GM18873 (cell line): ENCODE data around the gene CTAGE6.
"Not testable (repeated sequence)": the region's sequence is repeated elsewhere in the genome, so short reads cannot be mapped to it uniquely, and the experiment has no call there.

ENCODE experiments used
- ATAC-seq: cut with Tn5 transposase; IDR thresholded peaks from one replicate; pipeline ENCODE4 v1.9.1; 2021; ENCODE audit warnings: mild to moderate bottlenecking, moderate library complexity, moderate number of reproducible peaks; ENCODE audit not compliant: unreplicated experiment, low FRiP score

Gene CTAGE6

GRCh38 chr7:143726143-143726542, 31.4 kb downstream of the CTAGE6 start:
- ATAC-seq: not testable (repeated sequence)

GRCh38 chr7:143720335-143720734, 37.2 kb downstream of the CTAGE6 start:
- not testable (repeated sequence) for ATAC-seq

- ATAC-seq: not testable (repeated sequence)
These were observed 41.8 kb downstream of the CTAGE6 start for GRCh38 chr7:143715543-143716193.

- not testable (repeated sequence) for ATAC-seq
These were observed 42.7 kb downstream of the CTAGE6 start for GRCh38 chr7:143714581-143715454.

- ATAC-seq: not testable (repeated sequence)
These were observed 45.1 kb downstream of the CTAGE6 start for GRCh38 chr7:143712381-143712780.

- not testable (repeated sequence) for ATAC-seq
These were observed 45.7 kb downstream of the CTAGE6 start for GRCh38 chr7:143711727-143712324.

GRCh38 chr7:143709895-143710294, 47.6 kb downstream of the CTAGE6 start:
- not testable (repeated sequence) for ATAC-seq
